ENCODE measurements around the gene MAGI2. TPM values are rescaled to one million over a fixed set of nuclear protein-coding genes. Genes with fewer than 3 reads are reported as not detected.

The MAGI2 gene
- polyA plus RNA-seq, 3 donors: 0.03 to 0.11 TPM; not detected in 1

DNA sequence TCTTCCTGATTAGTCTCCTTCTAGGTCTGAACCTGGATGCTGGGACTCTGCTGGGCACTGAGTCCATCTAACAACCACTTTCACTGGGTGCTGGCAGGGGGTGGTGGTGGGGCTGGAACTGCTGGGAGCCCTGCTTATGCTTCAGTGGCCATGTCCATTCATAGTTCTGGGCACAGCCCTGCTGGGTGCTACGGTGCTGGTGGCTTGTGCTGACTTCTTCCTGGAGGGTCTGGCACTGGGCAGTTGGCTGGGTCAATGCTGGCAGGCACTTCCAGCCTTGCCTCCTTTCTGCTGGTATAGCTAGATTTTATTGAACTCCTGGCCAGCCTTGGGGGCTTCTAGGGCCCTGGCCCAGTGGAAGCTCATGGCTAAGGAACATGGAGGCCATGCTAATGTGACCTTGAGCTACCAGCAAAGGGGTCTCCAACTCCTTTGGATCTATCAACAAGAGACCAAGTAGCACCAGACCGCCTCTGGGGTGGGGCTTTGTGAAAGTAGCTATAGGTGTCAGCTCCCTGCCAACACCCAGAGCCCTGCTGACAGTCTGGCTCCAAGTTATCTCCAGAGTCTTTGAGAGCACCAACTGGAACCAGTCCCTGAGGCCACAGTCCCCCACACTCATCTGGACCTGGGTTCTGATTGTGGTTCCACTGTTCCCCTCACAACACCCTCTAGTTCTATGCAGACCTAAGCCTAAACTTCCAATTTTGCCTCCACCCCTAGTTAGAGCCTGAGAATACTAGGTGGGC lies 99.6 kb downstream of the MAGI2 start:
- Histone ChIP-seq H3K79me2 (ENCODE audit: insufficient read depth, low read length) (no peaks in the 10 kb centered on the region), H3K27ac (ENCODE audit: low read depth in 1 of 2, low read length in 2 of 2) (no peak overlapping the region), H3K27me3 (ENCODE audit: control insufficient read depth in 2 of 2, insufficient read depth in 2 of 2, low read length in 2 of 2) (no peaks in the 10 kb centered on the region), H3K9me3 (replicated peaks in 1 of 2; ENCODE audit: control insufficient read depth in 1 of 2, insufficient read depth in 1 of 2, low read length in 2 of 2) (no peaks in the 10 kb centered on the region), H4K20me1 (ENCODE audit: insufficient read depth, low read length) (no peaks in the 10 kb centered on the region), H3K4me2 (replicated peaks; ENCODE audit: extremely low read depth, low read length, poor library complexity, severe bottlenecking) (no peak overlapping the region), H3K9ac (ENCODE audit: insufficient read depth, low read length, poor library complexity, severe bottlenecking) (no peak overlapping the region), H3K4me1 (ENCODE audit: control insufficient read depth in 1 of 2, insufficient read depth in 2 of 2, low read length in 2 of 2) (no peaks in the 10 kb centered on the region), H2AFZ (ENCODE audit: insufficient read depth, low read depth, low read length, poor library complexity, severe bottlenecking) (no peak overlapping the region), H3K36me3 (replicated peaks in 1 of 2; ENCODE audit: control insufficient read depth in 1 of 2, insufficient read depth in 2 of 2, low read length in 2 of 2) (no peaks in the 10 kb centered on the region), H3K4me3 (replicated peaks in 1 of 3; ENCODE audit: low read depth in 2 of 3, low read length in 3 of 3) (no peak overlapping the region)
- DNase-seq: peak in 1 of 3 donors; percentile 3
- H3K4me1 Mint-ChIP-seq: no peaks in the 10 kb centered on the region
- 100% methylated on average over 1 of the region's 2 CpGs for WGBS (ENCODE audit: insufficient coverage)
- intact Hi-C loops (cut with micrococcal nuclease): no loop called here
- H3K9me3 Mint-ChIP-seq: peaks cover 0 to 6% (median 2%) of the 10 kb centered on the region in 7 donors
- TF ChIP-seq, protein P1, sequence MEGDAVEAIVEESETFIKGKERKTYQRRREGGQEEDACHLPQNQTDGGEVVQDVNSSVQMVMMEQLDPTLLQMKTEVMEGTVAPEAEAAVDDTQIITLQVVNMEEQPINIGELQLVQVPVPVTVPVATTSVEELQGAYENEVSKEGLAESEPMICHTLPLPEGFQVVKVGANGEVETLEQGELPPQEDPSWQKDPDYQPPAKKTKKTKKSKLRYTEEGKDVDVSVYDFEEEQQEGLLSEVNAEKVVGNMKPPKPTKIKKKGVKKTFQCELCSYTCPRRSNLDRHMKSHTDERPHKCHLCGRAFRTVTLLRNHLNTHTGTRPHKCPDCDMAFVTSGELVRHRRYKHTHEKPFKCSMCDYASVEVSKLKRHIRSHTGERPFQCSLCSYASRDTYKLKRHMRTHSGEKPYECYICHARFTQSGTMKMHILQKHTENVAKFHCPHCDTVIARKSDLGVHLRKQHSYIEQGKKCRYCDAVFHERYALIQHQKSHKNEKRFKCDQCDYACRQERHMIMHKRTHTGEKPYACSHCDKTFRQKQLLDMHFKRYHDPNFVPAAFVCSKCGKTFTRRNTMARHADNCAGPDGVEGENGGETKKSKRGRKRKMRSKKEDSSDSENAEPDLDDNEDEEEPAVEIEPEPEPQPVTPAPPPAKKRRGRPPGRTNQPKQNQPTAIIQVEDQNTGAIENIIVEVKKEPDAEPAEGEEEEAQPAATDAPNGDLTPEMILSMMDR (IDR thresholded peaks at IDR 0.05): no peak
- H3K4me3 Mint-ChIP-seq: no peak overlapping the region
- no peak overlapping the region for H3K27ac Mint-ChIP-seq
- H3K36me3 Mint-ChIP-seq: no peaks in the 10 kb centered on the region
- peaks cover 0 to 2% (median 0%) of the 10 kb centered on the region in 3 donors for H3K27me3 Mint-ChIP-seq (ENCODE audit: low read depth in 3 of 3)

DNA sequence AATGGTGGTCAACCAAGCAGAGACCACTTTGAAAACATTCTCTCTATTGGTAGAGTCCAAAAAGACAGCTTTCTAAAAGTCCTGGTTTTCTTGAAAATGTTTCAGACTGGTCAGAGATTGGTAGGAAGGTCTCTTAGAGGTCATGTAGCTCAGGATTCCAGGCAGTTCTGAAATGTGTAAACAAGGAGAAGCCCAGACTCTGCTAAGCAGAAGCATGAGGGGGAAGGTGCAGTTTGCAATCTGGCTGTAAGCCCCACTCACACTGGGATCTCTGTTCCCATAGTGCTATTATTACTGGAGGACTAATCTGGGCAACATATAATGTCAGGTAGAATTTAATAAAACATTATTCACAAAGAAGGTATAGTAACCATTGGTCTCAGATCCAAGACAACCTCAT lies 101.1 kb downstream of the MAGI2 start:
- Histone ChIP-seq H3K9ac (ENCODE audit: insufficient read depth, low read length, poor library complexity, severe bottlenecking) (no peak overlapping the region), H3K4me3 (replicated peaks in 1 of 3; ENCODE audit: low read depth in 2 of 3, low read length in 3 of 3) (no peak overlapping the region), H3K27me3 (ENCODE audit: control insufficient read depth in 2 of 2, insufficient read depth in 2 of 2, low read length in 2 of 2) (no peaks in the 10 kb centered on the region), H3K36me3 (replicated peaks in 1 of 2; ENCODE audit: control insufficient read depth in 1 of 2, insufficient read depth in 2 of 2, low read length in 2 of 2) (no peaks in the 10 kb centered on the region), H2AFZ (ENCODE audit: insufficient read depth, low read depth, low read length, poor library complexity, severe bottlenecking) (no peak overlapping the region), H3K79me2 (ENCODE audit: insufficient read depth, low read length) (no peaks in the 10 kb centered on the region), H3K4me2 (replicated peaks; ENCODE audit: extremely low read depth, low read length, poor library complexity, severe bottlenecking) (no peak overlapping the region), H4K20me1 (ENCODE audit: insufficient read depth, low read length) (no peaks in the 10 kb centered on the region), H3K27ac (ENCODE audit: low read depth in 1 of 2, low read length in 2 of 2) (no peak overlapping the region), H3K4me1 (ENCODE audit: control insufficient read depth in 1 of 2, insufficient read depth in 2 of 2, low read length in 2 of 2) (no peaks in the 10 kb centered on the region), H3K9me3 (replicated peaks in 1 of 2; ENCODE audit: control insufficient read depth in 1 of 2, insufficient read depth in 1 of 2, low read length in 2 of 2) (no peaks in the 10 kb centered on the region)
- DNase-seq: no peak
- Mint-ChIP-seq H3K9me3 (peaks cover 0 to 6% (median 2%) of the 10 kb centered on the region in 7 donors), H3K4me3 (no peak overlapping the region), H3K27me3 (ENCODE audit: low read depth in 3 of 3) (peaks cover 0 to 2% (median 0%) of the 10 kb centered on the region in 3 donors), H3K27ac (no peak overlapping the region), H3K4me1 (no peaks in the 10 kb centered on the region), H3K36me3 (no peaks in the 10 kb centered on the region)
- TF ChIP-seq, protein P1 (IDR thresholded peaks at IDR 0.05): no peak
- intact Hi-C loops (cut with micrococcal nuclease): no loop called here

Measured in CD14-positive monocyte (primary cell).